ENCODE results near the gene ZDHHC23.

The ZDHHC23 gene, protein sequence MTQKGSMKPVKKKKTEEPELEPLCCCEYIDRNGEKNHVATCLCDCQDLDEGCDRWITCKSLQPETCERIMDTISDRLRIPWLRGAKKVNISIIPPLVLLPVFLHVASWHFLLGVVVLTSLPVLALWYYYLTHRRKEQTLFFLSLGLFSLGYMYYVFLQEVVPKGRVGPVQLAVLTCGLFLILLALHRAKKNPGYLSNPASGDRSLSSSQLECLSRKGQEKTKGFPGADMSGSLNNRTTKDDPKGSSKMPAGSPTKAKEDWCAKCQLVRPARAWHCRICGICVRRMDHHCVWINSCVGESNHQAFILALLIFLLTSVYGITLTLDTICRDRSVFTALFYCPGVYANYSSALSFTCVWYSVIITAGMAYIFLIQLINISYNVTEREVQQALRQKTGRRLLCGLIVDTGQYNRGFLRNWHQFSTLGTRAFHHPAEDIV

DNA sequence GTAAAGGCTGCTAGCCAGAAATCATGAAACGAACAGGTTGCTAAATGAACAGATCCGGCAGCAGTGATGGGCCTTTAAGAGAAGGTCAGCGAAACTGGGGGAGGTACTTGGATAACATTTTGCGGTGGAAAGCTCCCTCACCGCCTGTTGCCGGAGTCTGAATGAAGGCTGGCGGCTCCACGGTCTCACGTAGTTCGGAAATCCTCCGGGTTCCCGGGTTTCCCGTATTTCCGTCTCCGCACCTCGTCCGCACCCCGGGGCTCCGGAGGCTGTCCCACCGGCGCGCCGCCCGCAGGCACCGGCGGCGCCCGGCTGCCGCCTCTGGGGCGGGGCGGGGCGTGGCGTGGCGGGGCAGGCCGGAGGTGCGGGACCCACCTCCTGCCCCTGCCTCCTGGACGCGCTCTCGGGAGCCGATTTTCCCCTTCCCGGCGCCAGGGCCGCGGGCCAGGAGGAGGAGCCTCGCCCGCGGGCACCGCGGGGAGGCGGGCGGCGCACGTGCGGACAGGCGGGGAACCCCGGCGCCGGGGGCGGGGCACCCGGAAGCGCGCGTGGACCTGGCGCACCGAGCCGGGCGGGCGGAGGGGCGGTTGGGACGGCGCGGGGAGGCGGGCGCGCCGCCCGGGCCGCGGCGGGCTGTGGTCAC, at the start of gene ZDHHC23:
ZDHHC23 (plus strand) TSS at position 642 of the 643 bp plus-strand sequence. CDS start 790 bp downstream, outside the sequence.
- DNase-seq (ENCODE audit: low read depth in 2 of 2), result peak; percentile 26 to 38

DNA sequence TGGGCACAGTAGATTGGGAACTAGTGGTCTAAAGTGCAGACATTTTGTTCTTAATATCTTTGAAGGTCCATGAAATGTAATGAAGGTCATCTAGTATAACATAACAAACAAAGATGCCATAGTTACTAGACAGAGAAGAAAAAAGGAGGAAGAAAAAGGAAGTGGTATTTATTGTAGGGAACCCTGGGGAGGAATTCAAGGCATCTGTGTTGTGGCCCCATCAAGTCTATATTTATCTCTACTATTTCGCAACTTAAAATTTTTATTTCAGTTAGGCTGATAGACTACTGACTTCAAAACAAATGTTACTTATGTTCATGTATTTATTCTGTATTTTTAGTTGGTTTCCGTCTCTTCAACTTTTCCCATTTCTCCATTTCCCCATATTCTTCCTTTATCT, 48.9 kb upstream of the ZDHHC23 start:
- no peak for DNase-seq (ENCODE audit: low read depth in 2 of 2)

DNA sequence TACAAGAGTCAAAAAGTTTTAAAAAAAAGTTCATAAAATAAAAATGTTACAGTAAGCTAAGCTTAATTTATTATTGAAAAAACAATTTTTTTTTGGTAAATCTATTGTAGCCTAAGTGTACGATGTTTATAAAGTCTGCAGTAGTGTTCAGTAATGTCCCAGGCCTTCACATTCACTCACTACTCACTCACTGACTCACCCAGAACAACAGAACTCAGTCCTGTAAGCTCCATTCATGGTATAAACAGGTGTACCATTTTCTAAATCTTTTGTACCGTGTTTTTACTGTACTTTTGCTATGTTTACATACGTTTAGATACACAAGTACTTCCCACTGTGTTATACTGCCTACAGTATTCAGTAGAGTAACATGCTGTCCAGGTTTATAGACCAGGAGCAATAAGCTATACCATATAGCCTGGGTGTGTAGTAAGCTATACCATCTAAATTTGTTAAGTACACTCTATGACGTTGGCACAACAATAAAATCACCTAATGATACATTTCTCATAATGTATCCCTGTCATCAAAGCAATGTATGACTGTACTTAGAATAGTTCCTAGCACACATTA, 41.2 kb upstream of the ZDHHC23 start:
- no peak for DNase-seq (ENCODE audit: low read depth in 2 of 2)

DNA sequence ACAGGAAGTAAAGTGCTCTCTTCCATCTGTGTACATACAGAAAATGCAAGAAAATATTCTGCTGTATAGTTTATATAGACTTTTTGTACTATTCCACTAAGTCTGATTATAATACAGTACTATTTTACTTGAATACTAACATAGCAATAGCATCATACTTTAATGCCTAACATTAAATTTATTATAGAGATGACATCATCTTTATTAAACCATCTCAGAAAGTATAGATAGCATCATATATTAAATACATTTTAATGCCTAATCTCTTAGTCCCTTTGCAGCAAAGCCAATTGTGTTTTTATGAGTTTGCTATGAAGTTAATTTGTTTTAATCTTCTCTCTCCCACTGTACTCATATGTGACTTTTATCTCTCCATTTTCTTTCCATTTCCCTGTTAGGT, 39.7 kb upstream of the ZDHHC23 start:
- DNase-seq (ENCODE audit: low read depth in 2 of 2), result no peak

DNA sequence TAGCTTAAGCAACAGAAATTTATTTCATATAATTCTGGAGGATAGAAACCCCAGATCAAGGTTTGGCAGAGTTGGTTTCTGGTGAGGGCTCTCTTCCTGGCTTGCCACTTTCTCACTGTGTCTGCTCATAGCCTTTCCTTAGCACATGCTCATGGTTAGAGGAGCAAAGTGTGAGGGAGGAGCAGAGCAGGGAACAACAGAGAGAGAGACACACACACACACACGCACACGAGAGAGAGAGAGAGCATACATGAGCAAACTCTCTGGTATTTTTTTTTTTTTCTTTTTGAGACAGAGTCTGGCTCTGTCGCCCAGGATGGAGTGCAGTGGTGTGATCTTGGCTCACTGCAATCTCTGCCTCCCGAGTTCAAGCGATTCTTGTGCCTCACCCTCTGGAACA, 36.8 kb upstream of the ZDHHC23 start:
- no peak for DNase-seq (ENCODE audit: low read depth in 2 of 2)

DNA sequence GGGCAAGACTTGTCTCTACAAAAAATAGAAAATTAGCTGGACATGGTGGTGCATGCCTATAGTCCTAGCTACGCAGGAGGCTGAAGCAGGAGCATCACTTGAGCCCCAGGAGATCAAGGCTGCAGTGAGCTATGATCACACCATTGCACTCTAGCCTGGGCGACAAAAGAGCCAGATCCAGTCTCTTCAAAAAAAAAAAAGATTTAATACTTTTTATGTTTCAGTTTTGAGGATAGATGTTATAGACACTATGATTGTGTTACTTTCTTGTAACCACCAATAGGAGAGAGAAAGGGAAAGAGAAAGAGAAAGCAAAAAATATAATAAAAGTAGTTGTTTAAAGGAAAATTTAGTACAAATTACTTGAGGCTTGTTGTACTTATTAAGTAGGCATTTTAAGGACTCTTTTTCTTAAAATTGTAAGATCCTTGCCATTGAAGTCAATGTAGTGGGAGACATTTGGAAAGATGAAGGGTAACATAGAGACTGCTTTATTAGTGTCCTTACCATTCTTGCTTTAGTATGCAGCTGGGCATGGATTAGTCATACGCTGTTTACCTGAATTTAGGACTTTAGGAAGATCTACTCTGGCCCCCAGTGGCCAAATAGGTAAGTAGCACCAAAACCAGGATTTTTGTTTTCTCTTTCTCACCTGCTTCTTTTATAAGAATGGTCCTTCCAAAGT, 35.1 kb upstream of the ZDHHC23 start:
- no peak for DNase-seq (ENCODE audit: low read depth in 2 of 2)

DNA sequence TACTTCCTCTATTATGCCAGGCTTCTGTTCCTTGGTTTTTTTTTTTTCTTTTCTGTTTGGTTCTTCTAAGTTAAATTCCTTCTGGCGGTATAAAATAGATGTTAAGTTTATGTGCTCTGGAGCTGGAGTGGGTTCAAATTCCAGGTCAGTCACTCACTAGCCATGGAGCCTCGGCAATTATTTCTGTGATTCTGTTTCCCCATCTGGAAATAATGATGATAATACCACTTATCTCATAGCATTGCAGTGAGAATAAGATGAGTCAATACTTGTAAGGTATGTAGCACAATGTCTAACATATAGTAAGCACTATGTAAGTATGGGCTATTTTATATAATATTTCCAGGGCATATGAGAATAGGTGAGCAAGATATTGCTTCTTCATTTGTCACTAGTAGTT, 33.2 kb upstream of the ZDHHC23 start:
- no peak for DNase-seq (ENCODE audit: low read depth in 2 of 2)

DNA sequence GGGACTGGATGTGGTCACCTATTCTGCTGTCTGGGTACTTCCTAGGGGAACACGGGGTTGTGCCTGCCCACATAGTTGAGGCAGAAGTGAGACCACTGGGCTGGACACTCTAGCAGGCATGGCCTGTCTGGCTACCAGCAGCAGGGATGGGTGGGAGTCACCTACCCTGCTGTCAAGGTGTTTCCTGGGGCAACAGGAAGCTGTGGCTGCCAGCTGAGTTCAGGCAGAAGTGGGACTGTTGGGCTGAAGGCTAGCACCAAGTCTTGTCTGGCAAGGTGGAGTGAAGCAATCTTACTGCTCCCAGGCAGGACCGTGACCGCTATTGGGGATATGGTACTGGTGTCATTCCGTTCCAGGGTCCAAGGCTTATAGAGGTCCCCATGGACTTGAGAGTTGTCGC, 20.3 kb upstream of the ZDHHC23 start:
- no peak for DNase-seq (ENCODE audit: low read depth in 2 of 2)

DNA sequence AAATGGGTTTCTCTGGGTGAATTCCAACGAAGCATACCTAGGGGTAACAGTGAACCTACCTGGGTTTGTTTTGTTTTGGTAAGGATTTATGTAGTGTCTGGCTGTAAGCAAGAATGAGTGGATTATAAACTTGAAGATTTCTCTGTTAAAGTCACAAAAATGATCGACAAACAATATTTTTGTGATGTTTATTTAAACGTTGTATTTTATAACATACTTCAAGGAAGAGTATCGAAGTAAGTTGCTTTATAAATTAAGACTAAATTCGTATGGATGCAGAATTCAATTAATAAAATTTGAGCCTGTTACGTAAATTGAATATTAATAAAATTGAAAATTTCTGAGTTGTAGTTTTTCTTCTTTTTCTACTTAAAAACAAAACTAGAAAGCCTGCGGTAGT, 982 bp upstream of the ZDHHC23 start:
- no peak for DNase-seq (ENCODE audit: low read depth in 2 of 2)

DNA sequence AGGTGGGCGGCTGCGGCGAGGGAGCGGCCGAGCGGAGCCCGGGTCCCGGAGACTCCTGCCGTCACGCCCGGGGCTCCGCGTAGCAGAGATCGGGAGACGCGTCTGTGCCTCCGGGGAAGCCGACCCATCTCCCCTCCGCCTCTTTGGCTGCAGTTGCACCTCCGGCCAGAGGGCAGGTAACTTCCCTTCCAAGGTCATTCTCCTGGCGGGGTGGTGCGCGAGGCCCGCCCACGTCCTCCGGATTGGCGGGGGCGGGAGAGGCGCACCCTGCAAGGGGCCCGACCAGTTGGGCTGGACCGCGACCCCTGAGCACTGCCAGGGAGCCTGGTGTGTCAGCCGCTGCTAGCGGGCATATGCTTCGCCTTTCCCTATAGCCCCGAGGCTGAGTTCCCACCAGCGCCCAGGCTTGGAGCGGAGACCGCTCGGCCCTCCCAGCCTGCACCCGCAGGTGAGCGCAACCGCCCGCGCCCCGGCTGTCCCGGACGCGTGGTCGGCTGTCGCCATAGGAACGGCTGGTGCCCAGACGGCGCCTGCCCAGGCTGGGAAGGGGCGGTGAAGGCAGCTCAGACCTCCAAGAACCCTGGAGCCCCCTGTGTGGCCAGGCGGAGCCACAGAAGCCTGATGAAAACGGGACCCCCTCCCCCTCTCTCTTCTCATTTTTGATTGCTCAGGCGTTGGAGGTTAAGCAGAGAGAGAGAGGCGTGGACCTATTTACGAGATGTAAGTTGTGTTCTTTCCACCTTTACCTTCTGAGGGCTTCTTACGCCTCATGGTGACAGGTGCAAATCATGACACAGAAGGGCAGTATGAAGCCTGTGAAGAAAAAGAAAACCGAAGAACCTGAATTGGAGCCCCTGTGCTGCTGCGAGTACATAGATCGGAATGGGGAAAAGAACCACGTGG, 453 bp downstream of the ZDHHC23 start:
- DNase-seq (ENCODE audit: low read depth in 2 of 2), result peak in 1 of 2 donors; percentile 2

DNA sequence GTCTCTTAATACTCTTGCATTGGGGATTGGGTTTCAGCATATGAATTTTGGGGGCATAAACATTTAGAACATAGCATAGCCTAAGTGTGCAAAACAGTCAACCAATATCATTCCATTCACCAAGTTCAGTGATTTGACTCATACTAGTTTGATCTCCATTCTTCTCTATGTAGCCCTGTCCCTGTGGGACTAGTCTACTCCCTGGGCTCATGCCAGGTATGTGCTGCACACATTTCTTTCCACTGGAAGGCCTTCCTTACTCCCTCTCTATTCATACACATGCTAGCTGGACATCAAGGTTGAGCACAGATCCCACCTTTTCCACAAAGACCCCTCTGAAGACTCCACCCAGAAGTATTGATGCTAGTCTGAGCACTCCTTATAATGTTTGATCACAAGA, 5.1 kb downstream of the ZDHHC23 start:
- no peak for DNase-seq (ENCODE audit: low read depth in 2 of 2)

DNA sequence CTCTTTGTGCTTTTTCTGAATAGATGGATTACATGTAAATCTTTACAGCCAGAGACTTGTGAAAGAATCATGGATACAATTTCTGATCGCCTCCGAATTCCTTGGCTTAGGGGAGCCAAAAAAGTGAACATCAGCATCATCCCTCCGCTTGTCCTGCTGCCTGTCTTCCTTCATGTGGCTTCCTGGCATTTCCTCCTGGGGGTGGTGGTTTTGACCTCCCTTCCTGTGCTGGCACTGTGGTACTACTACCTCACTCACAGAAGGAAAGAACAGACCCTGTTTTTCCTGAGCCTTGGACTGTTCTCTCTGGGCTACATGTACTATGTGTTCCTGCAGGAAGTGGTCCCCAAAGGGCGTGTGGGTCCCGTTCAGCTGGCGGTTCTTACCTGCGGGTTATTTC, 5.9 kb downstream of the ZDHHC23 start:
- no peak for DNase-seq (ENCODE audit: low read depth in 2 of 2)

DNA sequence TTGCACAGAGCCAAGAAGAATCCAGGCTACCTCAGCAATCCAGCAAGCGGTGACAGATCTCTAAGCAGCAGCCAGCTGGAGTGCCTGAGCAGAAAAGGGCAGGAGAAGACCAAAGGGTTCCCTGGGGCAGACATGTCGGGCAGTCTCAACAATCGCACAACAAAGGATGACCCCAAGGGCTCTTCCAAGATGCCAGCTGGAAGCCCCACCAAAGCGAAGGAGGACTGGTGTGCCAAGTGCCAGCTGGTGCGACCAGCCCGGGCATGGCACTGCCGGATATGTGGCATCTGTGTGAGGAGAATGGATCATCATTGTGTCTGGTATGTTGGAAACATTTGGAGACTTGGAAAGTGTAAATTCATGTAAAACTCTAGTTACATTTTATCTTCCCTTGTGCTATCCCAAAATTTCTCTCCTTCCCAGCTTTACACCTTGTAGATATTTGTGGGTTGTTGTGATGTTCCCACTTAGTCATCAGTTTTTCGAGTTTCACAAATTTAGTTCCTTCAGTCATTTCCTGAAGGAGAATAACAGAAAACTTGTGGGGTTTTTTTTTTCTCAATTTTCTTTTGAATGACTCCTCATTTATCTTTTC, 6.4 kb downstream of the ZDHHC23 start:
- no peak for DNase-seq (ENCODE audit: low read depth in 2 of 2)

DNA sequence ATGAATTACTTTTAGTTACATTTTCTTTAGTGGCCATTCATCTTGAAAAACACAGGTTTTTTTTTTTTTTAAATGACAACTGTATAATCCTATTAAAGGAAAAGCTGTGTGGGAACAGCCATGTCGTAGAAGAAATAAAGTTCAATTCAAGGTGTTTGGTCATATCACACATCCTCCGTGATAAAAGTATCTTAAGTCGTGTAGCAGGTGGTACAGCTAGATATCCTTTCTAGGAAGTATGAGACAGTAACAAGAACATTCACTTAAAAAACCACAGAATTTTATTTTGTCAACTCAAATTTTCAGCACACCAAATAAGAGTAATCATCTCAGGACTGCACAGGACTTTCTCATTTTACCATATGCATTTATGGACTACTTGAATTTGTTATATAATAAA, 16.1 kb downstream of the ZDHHC23 start:
- DNase-seq (ENCODE audit: low read depth in 2 of 2), result no peak

DNA sequence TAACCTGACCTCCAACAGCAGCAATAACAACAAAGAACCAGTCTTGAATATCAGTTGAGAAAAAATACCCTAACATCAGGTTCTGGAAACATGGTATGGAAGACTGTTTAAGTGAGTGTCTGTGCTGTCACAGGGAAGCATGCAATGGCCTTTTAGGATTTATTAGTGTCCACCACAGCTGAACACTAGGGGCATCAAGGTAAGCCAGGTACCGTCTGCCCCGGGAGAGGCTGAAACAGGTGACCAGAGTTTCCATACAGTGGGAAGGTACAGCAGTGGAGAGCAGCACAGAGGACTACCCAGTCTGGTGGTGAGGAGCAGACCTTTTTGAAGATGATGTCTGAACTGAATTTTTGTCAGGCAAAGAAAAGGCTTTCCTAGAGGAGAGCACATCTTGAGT, 18.4 kb downstream of the ZDHHC23 start:
- no peak for DNase-seq (ENCODE audit: low read depth in 2 of 2)

DNA sequence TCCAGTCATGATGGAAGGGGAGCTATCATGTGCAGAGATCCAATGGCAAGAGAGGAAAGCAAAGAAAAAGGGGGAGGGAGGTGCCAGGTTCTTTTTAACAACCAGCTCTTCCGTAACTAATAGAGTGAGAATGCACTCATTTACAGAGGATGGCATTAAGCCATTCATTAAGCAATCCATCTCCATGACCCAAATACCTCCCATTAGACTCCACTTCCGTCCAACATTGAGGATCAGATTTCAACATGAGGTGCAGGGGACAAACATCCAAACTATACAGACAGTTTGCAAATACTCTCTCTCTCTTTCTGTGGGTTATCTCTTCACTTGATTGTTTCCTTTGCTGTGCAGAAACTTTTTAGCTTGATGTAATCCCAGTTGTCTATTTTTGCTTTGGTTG, 21.2 kb downstream of the ZDHHC23 start:
- no peak for DNase-seq (ENCODE audit: low read depth in 2 of 2)

DNA sequence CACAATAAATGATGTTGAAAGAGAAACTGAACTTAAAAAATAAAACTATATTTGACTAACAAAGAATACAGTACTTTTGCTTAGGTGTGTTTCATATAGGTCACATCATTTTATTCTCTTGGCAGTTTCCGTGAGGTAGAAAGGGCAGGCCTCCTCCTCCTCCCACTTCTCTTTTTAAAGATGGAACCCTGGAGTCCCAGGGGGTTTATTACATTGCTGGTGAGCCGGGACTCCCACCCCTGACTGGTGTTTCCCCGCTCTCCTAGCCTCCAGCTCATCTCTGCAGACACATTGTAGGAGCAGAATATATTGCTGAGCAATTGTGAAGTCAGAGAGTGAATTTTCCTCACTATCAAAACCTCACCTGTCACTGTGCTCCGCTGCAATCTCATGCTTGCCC, 30.0 kb downstream of the ZDHHC23 start:
- DNase-seq (ENCODE audit: low read depth in 2 of 2), result no peak

DNA sequence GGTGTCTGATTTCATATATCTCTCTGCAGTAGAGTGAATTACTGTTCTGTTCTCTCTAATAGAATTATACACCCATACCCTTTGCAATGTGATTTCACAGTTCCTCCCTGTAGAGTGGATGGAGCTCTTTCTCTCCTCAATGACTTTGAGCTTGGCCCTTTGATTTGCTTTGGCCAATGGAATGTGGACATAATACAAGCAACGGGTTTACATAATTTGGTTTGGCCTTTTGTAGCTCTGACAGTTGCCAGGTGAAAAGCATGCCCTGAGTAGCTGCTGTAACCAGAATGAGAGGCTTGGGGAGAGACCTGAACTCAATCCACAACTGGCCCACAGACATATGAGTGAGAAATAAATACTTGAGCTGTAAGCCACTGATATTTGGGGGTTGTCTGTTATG, 32.1 kb downstream of the ZDHHC23 start:
- DNase-seq (ENCODE audit: low read depth in 2 of 2), result no peak

DNA sequence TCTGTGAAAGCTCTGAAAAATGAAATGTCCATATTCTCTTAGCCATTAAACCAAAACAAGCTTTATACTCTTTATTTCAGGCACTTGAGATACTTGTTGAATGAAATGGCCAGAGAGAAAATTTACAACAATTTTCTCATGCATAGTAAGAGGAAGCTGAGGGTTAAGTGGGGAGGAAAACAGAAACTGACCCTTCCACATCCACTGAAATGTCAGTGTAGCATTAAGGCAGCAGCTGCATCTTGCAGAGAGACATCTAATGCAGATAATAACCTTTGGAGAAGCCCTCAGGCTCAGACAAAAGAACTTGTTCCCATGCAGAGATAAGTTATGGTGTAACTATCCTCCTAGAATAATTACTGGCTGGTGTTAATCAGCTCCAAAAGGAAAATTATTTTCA, 34.0 kb downstream of the ZDHHC23 start:
- no peak for DNase-seq (ENCODE audit: low read depth in 2 of 2)

DNA sequence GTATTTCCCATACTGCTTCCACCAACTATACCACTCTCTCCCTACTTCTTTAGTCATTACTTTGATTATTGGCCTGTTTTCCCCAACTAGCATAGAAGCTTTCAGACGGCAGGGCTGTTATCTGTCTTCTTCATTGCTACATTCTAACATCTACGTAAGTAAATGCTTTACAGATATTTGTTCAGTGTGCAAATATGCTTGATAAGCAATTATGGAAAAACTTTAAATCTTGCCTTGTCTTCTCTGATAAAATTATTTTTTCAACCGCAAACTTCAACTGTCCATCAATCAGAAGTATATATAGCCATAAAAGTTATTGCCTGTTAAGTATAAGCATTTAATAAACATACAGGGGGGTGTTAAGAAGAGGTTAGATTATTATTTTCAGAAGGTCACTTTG, 35.7 kb downstream of the ZDHHC23 start:
- no peak for DNase-seq (ENCODE audit: low read depth in 2 of 2)

DNA sequence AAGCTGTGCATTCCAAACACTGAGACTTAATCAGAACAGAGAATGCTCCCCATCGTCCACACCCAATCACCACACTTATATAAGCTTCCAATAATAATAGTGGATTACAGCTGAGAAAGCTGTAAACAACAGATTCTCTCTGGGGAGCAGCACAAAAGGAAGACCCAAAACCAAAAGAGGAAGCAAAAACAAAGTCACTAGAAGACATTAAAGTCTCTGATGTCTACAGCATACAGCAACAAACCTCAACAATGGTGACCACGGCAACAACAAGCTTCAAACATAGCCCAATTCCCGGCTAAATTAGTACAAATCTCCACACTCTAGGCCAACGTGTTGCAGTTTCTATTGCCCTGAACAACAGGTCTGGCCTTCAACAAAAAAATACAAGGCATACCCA, 37.7 kb downstream of the ZDHHC23 start:
- no peak for DNase-seq (ENCODE audit: low read depth in 2 of 2)
